ENCODE data around the gene ADGRL2.
"Not testable (repeated sequence)": the region's sequence is repeated elsewhere in the genome, so short reads cannot be mapped to it uniquely, and the experiment has no call there.

Gene ADGRL2

GRCh38 chr1:81885291-81885690 is 84.6 kb downstream of the ADGRL2 start:
- H3K4me3 ChIP-seq (ENCODE audit: low read length) = no peak overlapping the region
- no peaks in the 10 kb centered on the region for H3K36me3 ChIP-seq (ENCODE audit: control insufficient read depth, low read depth, low read length)
- no peak overlapping the region for H3K27ac ChIP-seq (ENCODE audit: low read length)
- H3K9ac ChIP-seq (ENCODE audit: low read length) = no peak overlapping the region
- peaks cover 9% of the 10 kb centered on the region for H3K4me1 ChIP-seq (ENCODE audit: control insufficient read depth, low read depth, low read length)
- no peaks in the 10 kb centered on the region for H3K27me3 ChIP-seq (ENCODE audit: control insufficient read depth, insufficient read depth, low read length)
- H3K9me3 ChIP-seq (ENCODE audit: control insufficient read depth, low read depth, low read length) = no peaks in the 10 kb centered on the region

- H3K4me1 ChIP-seq (ENCODE audit: control insufficient read depth, low read depth, low read length); H3K36me3 ChIP-seq (ENCODE audit: control insufficient read depth, low read depth, low read length); H3K9me3 ChIP-seq (ENCODE audit: control insufficient read depth, low read depth, low read length); H3K27ac ChIP-seq (ENCODE audit: low read length); H3K27me3 ChIP-seq (ENCODE audit: control insufficient read depth, insufficient read depth, low read length); H3K9ac ChIP-seq (ENCODE audit: low read length); H3K4me3 ChIP-seq (ENCODE audit: low read length): not testable (repeated sequence)
Measured at GRCh38 chr1:81886292-81886691, 85.6 kb downstream of the ADGRL2 start.

- no peak overlapping the region for H3K4me3 ChIP-seq (ENCODE audit: low read length)
- H3K9me3 ChIP-seq (ENCODE audit: control insufficient read depth, low read depth, low read length) = no peaks in the 10 kb centered on the region
- no peaks in the 10 kb centered on the region for H3K36me3 ChIP-seq (ENCODE audit: control insufficient read depth, low read depth, low read length)
- no peak overlapping the region for H3K9ac ChIP-seq (ENCODE audit: low read length)
- no peak overlapping the region for H3K27ac ChIP-seq (ENCODE audit: low read length)
- peaks cover 5% of the 10 kb centered on the region for H3K4me1 ChIP-seq (ENCODE audit: control insufficient read depth, low read depth, low read length)
- H3K27me3 ChIP-seq (ENCODE audit: control insufficient read depth, insufficient read depth, low read length) = no peaks in the 10 kb centered on the region
Measured at GRCh38 chr1:81887421-81888144, 86.8 kb downstream of the ADGRL2 start.

- H3K9me3 ChIP-seq (ENCODE audit: control insufficient read depth, low read depth, low read length) = no peaks in the 10 kb centered on the region
- no peaks in the 10 kb centered on the region for H3K36me3 ChIP-seq (ENCODE audit: control insufficient read depth, low read depth, low read length)
- no peak overlapping the region for H3K9ac ChIP-seq (ENCODE audit: low read length)
- H3K4me1 ChIP-seq (ENCODE audit: control insufficient read depth, low read depth, low read length) = peaks cover 4% of the 10 kb centered on the region
- H3K27ac ChIP-seq (ENCODE audit: low read length) = no peak overlapping the region
- no peak overlapping the region for H3K4me3 ChIP-seq (ENCODE audit: low read length)
- no peaks in the 10 kb centered on the region for H3K27me3 ChIP-seq (ENCODE audit: control insufficient read depth, insufficient read depth, low read length)
Measured at GRCh38 chr1:81889166-81889565, 88.4 kb downstream of the ADGRL2 start.

GRCh38 chr1:81894867-81895266 is 94.1 kb downstream of the ADGRL2 start:
- no peak overlapping the region for H3K9ac ChIP-seq (ENCODE audit: low read length)
- H3K4me1 ChIP-seq (ENCODE audit: control insufficient read depth, low read depth, low read length) = peaks cover 3% of the 10 kb centered on the region
- no peak overlapping the region for H3K4me3 ChIP-seq (ENCODE audit: low read length)
- H3K27me3 ChIP-seq (ENCODE audit: control insufficient read depth, insufficient read depth, low read length) = no peaks in the 10 kb centered on the region
- no peak overlapping the region for H3K27ac ChIP-seq (ENCODE audit: low read length)
- H3K36me3 ChIP-seq (ENCODE audit: control insufficient read depth, low read depth, low read length) = no peaks in the 10 kb centered on the region
- no peaks in the 10 kb centered on the region for H3K9me3 ChIP-seq (ENCODE audit: control insufficient read depth, low read depth, low read length)

- Histone ChIP-seq H3K27me3 (ENCODE audit: control insufficient read depth, insufficient read depth, low read length) (no peaks in the 10 kb centered on the region), H3K27ac (ENCODE audit: low read length) (no peak overlapping the region), H3K4me1 (ENCODE audit: control insufficient read depth, low read depth, low read length) (peaks cover 4% of the 10 kb centered on the region), H3K4me3 (ENCODE audit: low read length) (no peak overlapping the region), H3K9ac (ENCODE audit: low read length) (no peak overlapping the region), H3K36me3 (ENCODE audit: control insufficient read depth, low read depth, low read length) (no peaks in the 10 kb centered on the region), H3K9me3 (ENCODE audit: control insufficient read depth, low read depth, low read length) (no peaks in the 10 kb centered on the region)
Measured at GRCh38 chr1:81899214-81899821, 98.6 kb downstream of the ADGRL2 start.

GRCh38 chr1:81907575-81907974 is 106.8 kb downstream of the ADGRL2 start:
- H3K27me3 ChIP-seq (ENCODE audit: control insufficient read depth, insufficient read depth, low read length) = no peaks in the 10 kb centered on the region
- no peak overlapping the region for H3K4me3 ChIP-seq (ENCODE audit: low read length)
- peaks cover 14% of the 10 kb centered on the region for H3K4me1 ChIP-seq (ENCODE audit: control insufficient read depth, low read depth, low read length)
- H3K9ac ChIP-seq (ENCODE audit: low read length) = no peak overlapping the region
- no peak overlapping the region for H3K27ac ChIP-seq (ENCODE audit: low read length)
- H3K9me3 ChIP-seq (ENCODE audit: control insufficient read depth, low read depth, low read length) = no peaks in the 10 kb centered on the region
- H3K36me3 ChIP-seq (ENCODE audit: control insufficient read depth, low read depth, low read length) = peaks cover 23% of the 10 kb centered on the region

GRCh38 chr1:81912383-81912782 is 111.6 kb downstream of the ADGRL2 start:
- H3K9ac ChIP-seq (ENCODE audit: low read length) = no peak overlapping the region
- no peaks in the 10 kb centered on the region for H3K27me3 ChIP-seq (ENCODE audit: control insufficient read depth, insufficient read depth, low read length)
- H3K9me3 ChIP-seq (ENCODE audit: control insufficient read depth, low read depth, low read length) = no peaks in the 10 kb centered on the region
- peaks cover 4% of the 10 kb centered on the region for H3K4me1 ChIP-seq (ENCODE audit: control insufficient read depth, low read depth, low read length)
- peaks cover 20% of the 10 kb centered on the region for H3K36me3 ChIP-seq (ENCODE audit: control insufficient read depth, low read depth, low read length)
- no peak overlapping the region for H3K4me3 ChIP-seq (ENCODE audit: low read length)
- H3K27ac ChIP-seq (ENCODE audit: low read length) = no peak overlapping the region

- Histone ChIP-seq H3K4me3 (ENCODE audit: low read length) (no peak overlapping the region), H3K27ac (ENCODE audit: low read length) (no peak overlapping the region), H3K36me3 (ENCODE audit: control insufficient read depth, low read depth, low read length) (peaks cover 4% of the 10 kb centered on the region), H3K27me3 (ENCODE audit: control insufficient read depth, insufficient read depth, low read length) (no peaks in the 10 kb centered on the region), H3K9ac (ENCODE audit: low read length) (no peak overlapping the region), H3K9me3 (ENCODE audit: control insufficient read depth, low read depth, low read length) (no peaks in the 10 kb centered on the region), H3K4me1 (ENCODE audit: control insufficient read depth, low read depth, low read length) (peaks cover 19% of the 10 kb centered on the region)
Measured at GRCh38 chr1:81915937-81916336, 115.2 kb downstream of the ADGRL2 start.

GRCh38 chr1:81920245-81920740 is 119.6 kb downstream of the ADGRL2 start:
- H3K36me3 ChIP-seq (ENCODE audit: control insufficient read depth, low read depth, low read length) = peaks cover 4% of the 10 kb centered on the region
- H3K4me1 ChIP-seq (ENCODE audit: control insufficient read depth, low read depth, low read length) = peaks cover 40% of the 10 kb centered on the region
- peak overlapping the region; percentile 66 for H3K27ac ChIP-seq (ENCODE audit: low read length)
- peak overlapping the region; percentile 46 for H3K4me3 ChIP-seq (ENCODE audit: low read length)
- no peaks in the 10 kb centered on the region for H3K9me3 ChIP-seq (ENCODE audit: control insufficient read depth, low read depth, low read length)
- no peak overlapping the region for H3K9ac ChIP-seq (ENCODE audit: low read length)
- no peaks in the 10 kb centered on the region for H3K27me3 ChIP-seq (ENCODE audit: control insufficient read depth, insufficient read depth, low read length)

GRCh38 chr1:81920886-81921285 is 120.2 kb downstream of the ADGRL2 start:
- Histone ChIP-seq H3K4me1 (ENCODE audit: control insufficient read depth, low read depth, low read length) (peaks cover 44% of the 10 kb centered on the region), H3K27ac (ENCODE audit: low read length) (no peak overlapping the region), H3K27me3 (ENCODE audit: control insufficient read depth, insufficient read depth, low read length) (no peaks in the 10 kb centered on the region), H3K36me3 (ENCODE audit: control insufficient read depth, low read depth, low read length) (peaks cover under 1% of the 10 kb centered on the region), H3K9ac (ENCODE audit: low read length) (no peak overlapping the region), H3K4me3 (ENCODE audit: low read length) (no peak overlapping the region), H3K9me3 (ENCODE audit: control insufficient read depth, low read depth, low read length) (no peaks in the 10 kb centered on the region)

- no peaks in the 10 kb centered on the region for H3K36me3 ChIP-seq (ENCODE audit: control insufficient read depth, low read depth, low read length)
- H3K27ac ChIP-seq (ENCODE audit: low read length) = no peak overlapping the region
- no peaks in the 10 kb centered on the region for H3K9me3 ChIP-seq (ENCODE audit: control insufficient read depth, low read depth, low read length)
- H3K9ac ChIP-seq (ENCODE audit: low read length) = no peak overlapping the region
- no peaks in the 10 kb centered on the region for H3K27me3 ChIP-seq (ENCODE audit: control insufficient read depth, insufficient read depth, low read length)
- peaks cover 48% of the 10 kb centered on the region for H3K4me1 ChIP-seq (ENCODE audit: control insufficient read depth, low read depth, low read length)
- no peak overlapping the region for H3K4me3 ChIP-seq (ENCODE audit: low read length)
Measured at GRCh38 chr1:81921344-81921743, 120.6 kb downstream of the ADGRL2 start.
